Muscle of leg (tissue), 11 donors: ENCODE measurements around the gene TMEM88. TPM values are rescaled to one million over a fixed set of nuclear protein-coding genes. Genes with fewer than 3 reads are reported as not detected.

Source experiments
- DNase-seq: peaks from one replicate; pipeline ENCODE4 v3.0.0; 2013
- H3K27ac ChIP-seq: one replicate; pipeline ENCODE4 v1.5.1; 2013; ENCODE audit warnings: mild to moderate bottlenecking, low read length, control low read depth
- H3K27me3 ChIP-seq: one replicate; pipeline ENCODE4 v1.6.1; 2013; ENCODE audit warnings: low read length; ENCODE audit not compliant: control insufficient read depth, insufficient read depth
- H3K36me3 ChIP-seq: one replicate; pipeline ENCODE4 v1.6.1; 2013; ENCODE audit warnings: low read length; ENCODE audit not compliant: control insufficient read depth, insufficient read depth
- H3K4me1 ChIP-seq: one replicate; pipeline ENCODE4 v1.6.1; 2013; ENCODE audit warnings: low read length; ENCODE audit not compliant: control insufficient read depth, insufficient read depth
- H3K4me3 ChIP-seq: one replicate; pipeline ENCODE4 v1.5.1; 2013; ENCODE audit warnings: low read length, control low read depth
- H3K9me3 ChIP-seq: replicated peaks from 2 replicates; pipeline ENCODE4 v1.6.1; 2013; ENCODE audit warnings: low read depth, low read length; ENCODE audit not compliant: control insufficient read depth
- WGBS: methylation state at CpG from one replicate; pipeline ENCODE4 v1.1.5; 2013; ENCODE audit warnings: missing lambda C conversion rate; ENCODE audit not compliant: insufficient coverage; 5-methylcytosine and 5-hydroxymethylcytosine counted together
- polyA plus RNA-seq, 8 donors: library from polyadenylated mRNA; unstranded; fragments of 120-200 nt; gene quantifications; one replicate each; pipeline versions ENCODE4 v1.2.1 to v1.2.3, GENCODE V29; 2013; ENCODE audit warnings: inconsistent platforms in 1 of 8, low replicate concordance in 1 of 8; ENCODE audit not compliant: insufficient read length in 8 of 8, insufficient read depth in 1 of 8
- total RNA-seq: library from RNA; stranded (reverse); fragments of 120-200 nt; gene quantifications from one replicate; pipeline ENCODE4 v1.2.4, GENCODE V29; 2013

Gene TMEM88
- total and polyA plus RNA-seq, 9 donors, result 18.4 to 30.3 (median 26.7) TPM

GRCh38 chr17:7884581-7885366, 29.9 kb downstream of the TMEM88 start:
- Histone ChIP-seq H3K27me3 (no peaks in the 10 kb centered on the region), H3K9me3 (no peaks in the 10 kb centered on the region), H3K27ac (peak overlapping the region; percentile 95)

GRCh38 chr17:7885367-7886226, 30.7 kb downstream of the TMEM88 start:
- DNase-seq, result peak; percentile 85
- H3K4me1 ChIP-seq, result peaks cover 59% of the 10 kb centered on the region
- under 1% methylated on average over 31 of the region's 64 CpGs for WGBS

More at GRCh38 chr17:7884581-7885366, 29.9 kb downstream of the TMEM88 start:
- Histone ChIP-seq H3K4me1 (peaks cover 53% of the 10 kb centered on the region), H3K4me3 (peak overlapping the region; percentile 76), H3K36me3 (peaks cover 18% of the 10 kb centered on the region)
- WGBS, result under 1% methylated on average over 52 of the region's 100 CpGs
- peak; percentile 37 for DNase-seq

DNA sequence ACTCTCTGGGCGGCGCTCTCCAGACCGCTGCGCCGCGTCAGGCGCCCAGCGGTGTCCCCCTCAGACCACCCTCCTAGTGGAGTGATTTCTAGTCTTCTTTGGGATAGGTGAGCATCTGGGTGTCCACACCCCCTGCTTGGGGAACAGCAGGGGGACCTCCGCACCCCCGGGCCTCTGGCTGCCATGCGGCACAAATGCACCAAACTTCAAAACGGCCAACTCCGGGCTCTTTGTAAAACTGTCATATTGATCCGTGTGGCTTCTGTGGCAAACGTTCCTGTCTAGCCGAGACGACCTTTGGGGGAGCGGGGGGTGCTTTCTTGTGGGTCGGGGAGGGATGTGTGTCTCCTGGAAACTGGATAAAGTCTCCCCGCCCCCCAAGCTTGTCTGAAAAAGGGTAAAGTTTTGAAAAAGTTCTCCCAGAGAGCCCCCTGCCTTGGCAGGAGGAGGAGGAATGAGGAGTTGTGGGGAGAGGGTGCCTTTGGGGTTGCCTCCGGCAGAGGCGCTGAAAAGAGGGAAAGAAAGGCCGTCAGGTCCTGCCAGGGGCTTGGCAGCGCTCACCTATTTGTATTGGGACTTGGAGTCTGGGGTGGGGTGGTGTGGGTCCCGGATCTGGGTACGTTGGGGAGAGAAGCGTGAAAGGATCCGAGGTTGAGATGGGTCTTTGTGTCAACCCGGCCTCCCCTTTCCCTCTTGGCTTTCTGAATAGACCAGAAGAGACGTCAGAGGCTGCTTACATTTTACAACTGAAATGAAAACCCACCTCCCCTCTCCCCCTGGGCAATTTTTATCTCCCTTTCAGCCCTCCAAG, 31.6 kb downstream of the TMEM88 start:
- Histone ChIP-seq H3K27ac (peak overlapping the region; percentile 95), H3K27me3 (peaks cover 2% of the 10 kb centered on the region), H3K9me3 (no peaks in the 10 kb centered on the region), H3K4me3 (peak overlapping the region; percentile 76), H3K4me1 (peaks cover 68% of the 10 kb centered on the region), H3K36me3 (peaks cover 19% of the 10 kb centered on the region)
- WGBS, result 2% methylated on average over 11 of the region's 30 CpGs
- DNase-seq, result peak; percentile 74

More at GRCh38 chr17:7885367-7886226, 30.7 kb downstream of the TMEM88 start:
- H3K4me3 ChIP-seq, result peak overlapping the region; percentile 76
- peak overlapping the region; percentile 95 for H3K27ac ChIP-seq
- H3K9me3 ChIP-seq, result no peaks in the 10 kb centered on the region
- H3K36me3 ChIP-seq, result peaks cover 18% of the 10 kb centered on the region
- H3K27me3 ChIP-seq, result no peaks in the 10 kb centered on the region

GRCh38 chr17:7887038-7887481, 32.2 kb downstream of the TMEM88 start:
- Histone ChIP-seq H3K4me3 (peak overlapping the region; percentile 76), H3K4me1 (peaks cover 65% of the 10 kb centered on the region), H3K9me3 (no peaks in the 10 kb centered on the region), H3K27me3 (peaks cover 2% of the 10 kb centered on the region), H3K27ac (peak overlapping the region; percentile 95), H3K36me3 (peaks cover 22% of the 10 kb centered on the region)
- no peak for DNase-seq
- WGBS, result no CpG with 5 or more reads among the region's 8 CpGs

DNA sequence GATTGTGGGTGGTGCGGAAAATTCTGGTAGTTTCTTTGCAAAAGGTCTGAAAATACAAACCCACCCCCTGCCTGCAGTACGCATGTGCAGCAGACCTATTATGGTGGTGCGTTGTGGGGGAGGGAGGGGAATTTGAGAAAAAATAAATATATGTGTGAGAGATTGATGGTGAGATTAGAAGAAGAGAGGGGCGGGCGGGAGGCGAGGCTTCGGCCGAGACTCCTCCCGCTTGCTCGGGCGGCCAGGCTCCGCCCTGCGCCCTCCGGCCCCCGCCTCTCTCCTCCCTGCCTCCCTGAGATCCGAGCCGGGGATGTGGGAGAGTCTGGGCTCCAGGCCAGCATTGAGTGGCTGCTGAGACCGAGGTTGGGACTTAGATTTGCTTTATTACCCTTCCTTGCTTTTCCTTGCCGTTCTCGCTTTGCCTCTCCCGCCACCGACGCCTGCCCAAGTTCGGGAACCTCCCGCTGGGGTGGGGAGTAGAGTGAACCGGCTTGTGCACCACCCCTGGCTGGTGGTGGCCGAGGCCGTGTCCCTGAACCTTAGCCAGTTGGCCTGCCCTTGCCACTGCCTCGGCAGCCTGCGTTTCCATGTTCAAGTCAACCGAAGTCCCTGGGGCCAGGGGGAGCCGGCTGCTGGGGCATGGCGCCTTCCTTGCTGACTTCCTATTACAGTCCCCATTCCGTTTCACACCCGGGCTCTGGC, 32.8 kb downstream of the TMEM88 start:
- Histone ChIP-seq H3K4me1 (peaks cover 65% of the 10 kb centered on the region), H3K4me3 (peak overlapping the region; percentile 76), H3K27me3 (peaks cover 2% of the 10 kb centered on the region), H3K36me3 (peaks cover 22% of the 10 kb centered on the region), H3K9me3 (no peaks in the 10 kb centered on the region), H3K27ac (peak overlapping the region; percentile 95)
- 0% methylated on average over 16 of the region's 35 CpGs for WGBS
- peak; percentile 99 for DNase-seq

DNA sequence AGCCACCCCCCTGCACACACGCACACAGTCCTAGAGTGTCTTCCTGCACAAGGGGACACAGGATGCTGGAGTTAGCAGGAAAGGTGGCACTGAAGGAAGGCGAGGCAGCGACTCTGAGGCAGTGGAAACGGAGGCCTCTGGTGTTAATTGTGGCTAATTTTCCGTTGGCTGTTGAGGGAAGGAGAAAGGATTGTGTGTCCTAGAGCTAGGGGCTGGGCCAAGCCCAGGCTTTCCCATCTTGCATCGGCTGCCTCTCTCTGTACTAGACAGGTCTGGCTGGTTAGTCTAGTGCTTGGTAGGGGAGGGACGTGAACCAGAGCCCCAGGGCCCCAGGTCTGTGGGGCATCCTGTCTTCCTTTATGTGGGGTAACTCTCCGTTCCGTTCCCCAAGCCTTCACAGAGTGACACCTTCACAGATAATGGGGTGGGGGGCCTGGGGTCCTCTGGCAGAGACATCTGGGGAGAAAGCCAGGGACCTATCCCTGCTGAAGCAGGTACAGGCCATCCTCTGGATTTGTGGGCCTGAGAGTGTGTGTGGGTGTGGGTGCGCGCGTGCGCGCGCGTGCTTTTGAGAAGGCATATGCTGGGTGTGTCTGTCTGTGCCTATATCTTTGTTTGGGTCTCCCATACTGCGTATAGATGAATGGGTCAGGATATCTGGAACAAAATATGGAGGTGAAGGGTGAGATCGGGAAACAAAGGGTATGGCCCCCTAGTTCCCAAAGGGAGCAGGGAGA, 33.5 kb downstream of the TMEM88 start, which contains the start of gene CHD3:
Gene CHD3 (plus strand): TSS at position 606 of the 737 bp plus-strand sequence. CDS start 212 bp downstream, outside the sequence.
- peak within 1 kb of the TSS; percentile 95 for H3K27ac ChIP-seq
- DNase-seq, result no peak
- peaks cover 27% of the 10 kb centered on the region for H3K36me3 ChIP-seq
- WGBS, result 23% methylated on average over 14 of the region's 18 CpGs
- H3K4me3 ChIP-seq, result peak within 1 kb of the TSS; percentile 76
- H3K4me1 ChIP-seq, result peaks cover 70% of the 10 kb centered on the region
- peaks cover 2% of the 10 kb centered on the region for H3K27me3 ChIP-seq
- no peaks in the 10 kb centered on the region for H3K9me3 ChIP-seq

DNA sequence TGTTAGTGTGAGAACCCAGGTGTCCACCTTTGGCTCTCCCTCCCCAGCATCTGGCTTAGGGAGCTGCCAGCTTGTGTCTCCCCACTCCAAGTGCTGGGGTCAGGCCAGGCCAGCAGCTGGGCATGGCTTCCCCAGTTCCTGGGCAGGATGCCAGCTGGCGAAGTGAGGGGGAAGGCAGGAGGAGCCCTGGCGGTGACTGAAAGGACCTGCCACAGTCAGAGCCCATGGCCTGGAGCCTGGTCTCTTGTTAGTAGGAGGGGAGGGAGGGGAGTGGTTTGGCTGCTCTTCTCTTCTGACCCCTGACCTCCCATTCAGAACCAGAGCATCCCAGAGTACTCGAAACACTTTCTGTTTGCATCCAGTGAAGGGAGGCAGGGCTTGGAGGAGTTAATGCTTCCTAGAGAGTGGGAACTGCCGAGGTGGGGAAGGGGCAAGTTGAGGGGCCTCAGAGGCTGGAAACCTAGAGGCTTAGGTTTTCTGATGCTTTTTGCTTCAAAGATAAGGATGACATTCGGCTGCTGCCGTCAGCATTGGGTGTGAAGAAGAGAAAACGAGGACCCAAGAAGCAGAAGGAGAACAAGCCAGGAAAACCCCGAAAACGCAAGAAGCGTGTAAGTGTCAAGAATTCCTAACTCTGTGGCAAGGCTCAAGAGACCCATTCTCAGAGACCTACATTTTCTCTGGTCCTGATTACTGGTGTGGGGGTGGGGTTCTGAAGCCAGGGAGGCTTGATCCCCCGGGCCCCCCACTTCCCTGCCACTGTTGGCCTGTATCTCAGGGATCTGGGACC, 34.5 kb downstream of the TMEM88 start:
- peak; percentile 97 for DNase-seq
- 13% methylated on average over 7 of the region's 11 CpGs for WGBS
- Histone ChIP-seq H3K27ac (peak overlapping the region; percentile 95), H3K36me3 (peaks cover 37% of the 10 kb centered on the region), H3K9me3 (no peaks in the 10 kb centered on the region), H3K4me3 (peak overlapping the region; percentile 22), H3K27me3 (peaks cover 2% of the 10 kb centered on the region), H3K4me1 (peaks cover 77% of the 10 kb centered on the region)

DNA sequence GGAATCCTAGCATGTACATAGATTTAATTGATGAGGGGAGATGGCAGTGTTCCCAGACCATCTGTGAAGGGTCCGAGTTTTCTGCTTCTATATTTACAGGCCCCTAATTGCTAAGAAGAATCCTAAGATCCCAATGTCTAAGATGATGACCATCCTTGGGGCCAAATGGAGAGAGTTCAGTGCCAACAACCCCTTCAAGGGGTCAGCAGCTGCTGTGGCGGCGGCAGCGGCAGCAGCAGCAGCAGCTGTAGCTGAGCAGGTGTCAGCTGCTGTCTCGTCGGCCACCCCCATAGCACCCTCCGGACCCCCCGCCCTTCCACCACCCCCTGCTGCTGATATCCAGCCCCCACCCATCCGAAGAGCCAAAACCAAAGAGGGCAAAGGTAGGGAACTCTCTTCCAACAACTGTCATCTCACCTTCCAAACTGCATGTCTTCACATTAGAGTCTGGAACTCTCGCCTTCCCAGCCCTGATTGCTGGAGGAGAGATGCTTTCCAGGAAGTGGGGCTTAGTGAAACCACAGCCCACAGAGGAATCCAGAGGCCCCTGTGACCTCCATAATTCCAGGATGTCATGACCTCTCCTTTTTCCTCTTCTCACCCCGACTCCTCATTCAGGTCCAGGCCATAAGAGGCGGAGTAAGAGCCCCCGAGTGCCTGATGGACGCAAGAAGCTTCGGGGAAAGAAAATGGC, 38.5 kb downstream of the TMEM88 start:
- no peaks in the 10 kb centered on the region for H3K9me3 ChIP-seq
- H3K4me3 ChIP-seq, result no peak overlapping the region
- WGBS, result 56% methylated on average over 3 of the region's 15 CpGs
- peaks cover 49% of the 10 kb centered on the region for H3K4me1 ChIP-seq
- H3K27me3 ChIP-seq, result peaks cover 2% of the 10 kb centered on the region
- no peak overlapping the region for H3K27ac ChIP-seq
- DNase-seq, result peak; percentile 74
- H3K36me3 ChIP-seq, result peaks cover 69% of the 10 kb centered on the region
